GM18499 (cell line): Measurements from ENCODE around the gene TRA2B.

Source experiments
- ATAC-seq: cut with Tn5 transposase; IDR thresholded peaks from one replicate; pipeline ENCODE4 v1.9.1; 2021; ENCODE audit warnings: moderate number of reproducible peaks; ENCODE audit not compliant: insufficient read depth, unreplicated experiment

The TRA2B gene

GRCh38 chr3:185956244-185956643 is 18.4 kb upstream of the TRA2B start:
- ATAC-seq, result no peak

GRCh38 chr3:185954366-185954723 is 16.5 kb upstream of the TRA2B start:
- no peak for ATAC-seq

- no peak for ATAC-seq
These were observed 12.9 kb upstream of the TRA2B start for GRCh38 chr3:185950728-185951127.

GRCh38 chr3:185949515-185949914 is 11.7 kb upstream of the TRA2B start:
- no peak for ATAC-seq

DNA sequence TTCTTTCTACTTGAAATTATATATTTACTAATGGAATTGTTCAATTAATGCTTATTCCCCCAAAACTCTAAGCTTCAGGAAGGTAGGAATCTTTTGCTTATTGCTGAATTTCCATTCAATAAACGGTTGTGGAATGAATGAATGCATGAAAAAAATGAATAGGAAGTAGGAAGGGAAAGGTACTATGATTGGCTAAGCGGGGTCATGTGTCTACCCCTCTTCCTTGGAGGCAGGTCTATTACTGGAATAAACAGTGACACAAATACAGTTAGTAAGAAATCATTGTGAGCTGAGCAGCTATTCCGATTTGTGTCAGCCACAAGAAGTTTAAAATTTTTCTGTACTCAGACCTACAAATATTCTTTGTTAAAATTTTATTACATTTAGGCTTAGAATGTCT is 10.5 kb upstream of the TRA2B start:
- no peak for ATAC-seq

- ATAC-seq, result peak; percentile 11
These were observed 5.9 kb upstream of the TRA2B start for GRCh38 chr3:185943760-185944106.

GRCh38 chr3:185942907-185943759 is 5.3 kb upstream of the TRA2B start:
- ATAC-seq, result peak; percentile 62

DNA sequence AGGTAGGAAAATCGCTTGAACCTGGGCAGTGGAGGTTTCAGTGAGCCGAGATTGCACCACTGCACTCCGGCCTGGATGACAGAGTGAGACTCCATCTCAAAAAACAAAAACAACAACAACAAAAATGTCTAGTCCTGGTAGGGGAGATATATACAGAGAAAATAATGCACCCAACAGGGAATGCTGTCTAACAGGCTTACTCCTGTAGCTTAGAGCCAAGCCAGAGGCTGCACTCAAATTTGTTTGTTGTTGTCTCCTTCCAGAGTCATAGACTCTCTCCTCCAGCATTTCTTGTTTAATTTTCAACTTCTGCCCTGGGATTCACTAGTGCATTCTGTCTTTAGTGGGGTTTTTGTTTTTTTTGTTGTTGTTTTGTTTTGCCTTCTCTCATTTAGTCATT is 4.6 kb upstream of the TRA2B start:
- no peak for ATAC-seq

DNA sequence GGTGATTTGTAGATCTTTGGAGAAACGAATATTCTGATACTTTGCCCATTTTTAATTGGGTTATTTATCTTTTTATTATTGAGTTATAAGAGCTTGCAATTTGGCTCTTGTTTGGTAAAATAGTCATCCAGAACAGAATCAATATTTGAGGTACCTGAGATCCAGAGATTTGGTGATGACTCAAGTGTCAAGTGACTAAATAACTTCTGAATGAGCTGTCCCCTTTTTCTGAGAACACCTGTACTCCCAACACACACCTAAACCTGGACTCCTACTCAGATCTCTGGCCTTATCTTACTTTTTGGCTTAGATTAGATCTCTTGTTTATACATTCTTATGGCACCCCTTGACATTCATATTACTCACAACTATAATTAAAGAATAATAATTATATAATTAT is 3.1 kb upstream of the TRA2B start:
- ATAC-seq, result no peak

DNA sequence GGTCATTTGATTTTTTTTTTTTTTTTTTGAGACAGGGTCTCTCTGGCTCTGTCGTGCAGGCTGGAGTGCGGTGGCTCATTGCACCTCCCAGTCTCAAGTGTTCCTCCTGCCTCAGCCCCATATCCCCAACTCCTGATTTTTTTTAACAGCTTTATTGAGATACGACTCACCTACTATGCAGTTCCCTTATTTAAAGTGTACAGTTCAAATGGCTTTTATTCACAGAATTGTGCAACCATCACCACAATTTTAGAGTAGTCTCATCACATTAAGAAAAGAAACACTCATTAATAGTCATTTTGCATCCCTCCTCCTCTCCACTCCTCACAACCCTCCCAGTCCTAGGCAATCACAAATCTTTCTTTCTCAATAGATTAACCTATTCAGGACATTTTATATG is 1.9 kb upstream of the TRA2B start:
- ATAC-seq, result no peak

DNA sequence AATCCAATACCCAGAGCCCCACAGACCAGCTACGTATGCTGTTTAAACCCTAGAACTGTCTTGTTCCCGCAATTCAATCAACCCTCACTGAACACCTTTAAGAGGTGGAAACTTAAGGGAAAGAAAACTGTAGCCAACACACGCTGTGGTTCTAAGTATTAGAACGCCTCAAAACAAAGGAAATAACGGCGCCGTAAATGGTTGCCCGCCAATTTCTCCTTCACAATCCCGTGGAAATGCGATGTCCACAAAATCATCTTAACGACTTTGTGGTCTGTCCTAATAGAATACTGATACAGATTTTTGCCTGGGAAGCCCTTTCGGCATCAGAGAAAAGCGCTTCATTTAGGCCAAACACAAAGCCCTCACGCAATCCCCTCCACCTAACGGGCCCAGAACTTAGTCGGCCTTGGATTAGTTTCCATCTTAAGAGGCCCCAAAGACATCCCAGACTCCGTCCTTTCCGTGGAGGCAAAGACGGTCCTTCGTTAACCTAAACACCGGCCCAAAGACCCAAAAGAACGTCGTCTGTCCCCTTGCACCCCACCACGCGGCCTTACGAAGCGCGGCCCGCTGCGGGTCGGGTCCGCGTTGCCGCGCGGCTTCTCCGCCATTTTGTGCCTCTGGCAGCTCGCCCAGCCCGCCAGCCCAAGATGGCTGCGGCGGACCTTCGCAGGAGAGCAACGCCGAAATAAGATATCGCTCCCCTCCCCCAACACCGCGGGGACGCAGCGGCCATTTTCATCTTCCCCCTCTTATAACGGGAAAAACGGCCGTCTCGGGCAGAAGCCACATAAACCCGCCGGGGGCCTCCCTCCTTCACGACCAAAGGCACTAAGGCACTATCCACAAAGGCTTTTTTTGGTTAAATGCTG is 763 bp downstream of the TRA2B start:
- peak; percentile 30 for ATAC-seq

DNA sequence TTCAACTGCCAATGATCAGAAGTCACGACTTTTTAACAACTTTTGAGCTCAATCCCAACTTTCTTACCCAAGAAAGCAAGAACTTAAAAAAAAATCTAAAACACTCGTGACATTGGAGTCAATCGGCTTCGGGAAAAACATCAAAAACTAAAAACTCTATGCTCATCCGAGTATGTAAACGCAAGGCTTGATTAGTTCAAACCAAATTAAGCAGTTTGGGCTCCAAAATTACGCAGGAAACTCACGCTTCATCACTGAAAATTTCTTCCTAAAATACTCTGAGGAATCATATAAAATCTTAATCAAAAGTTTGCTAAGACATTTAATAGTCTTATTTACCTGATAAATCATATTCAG is 1.6 kb downstream of the TRA2B start:
- ATAC-seq, result no peak

GRCh38 chr3:185935465-185936272 is 2.1 kb downstream of the TRA2B start:
- no peak for ATAC-seq

GRCh38 chr3:185934767-185935464 is 2.9 kb downstream of the TRA2B start:
- no peak for ATAC-seq

DNA sequence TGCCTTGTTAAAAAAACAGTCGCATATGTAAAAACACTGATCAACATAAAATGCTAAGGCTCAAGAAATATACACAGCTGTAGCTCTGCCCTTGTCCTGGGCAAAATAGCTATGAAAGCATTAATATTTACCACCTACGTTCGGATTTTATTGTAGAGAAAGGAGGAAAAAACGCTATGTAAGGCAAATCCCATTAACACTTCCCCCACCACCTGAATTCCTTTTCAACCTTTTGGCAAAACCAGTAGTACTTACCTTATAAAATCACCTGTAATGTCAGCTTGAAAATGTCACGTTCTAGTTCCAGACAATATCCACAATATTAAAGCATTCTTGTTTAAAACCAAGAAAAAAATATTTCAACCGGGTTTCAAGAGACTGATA is 3.6 kb downstream of the TRA2B start:
- no peak for ATAC-seq

- no peak for ATAC-seq
These were observed 4.2 kb downstream of the TRA2B start for GRCh38 chr3:185933374-185934173.

DNA sequence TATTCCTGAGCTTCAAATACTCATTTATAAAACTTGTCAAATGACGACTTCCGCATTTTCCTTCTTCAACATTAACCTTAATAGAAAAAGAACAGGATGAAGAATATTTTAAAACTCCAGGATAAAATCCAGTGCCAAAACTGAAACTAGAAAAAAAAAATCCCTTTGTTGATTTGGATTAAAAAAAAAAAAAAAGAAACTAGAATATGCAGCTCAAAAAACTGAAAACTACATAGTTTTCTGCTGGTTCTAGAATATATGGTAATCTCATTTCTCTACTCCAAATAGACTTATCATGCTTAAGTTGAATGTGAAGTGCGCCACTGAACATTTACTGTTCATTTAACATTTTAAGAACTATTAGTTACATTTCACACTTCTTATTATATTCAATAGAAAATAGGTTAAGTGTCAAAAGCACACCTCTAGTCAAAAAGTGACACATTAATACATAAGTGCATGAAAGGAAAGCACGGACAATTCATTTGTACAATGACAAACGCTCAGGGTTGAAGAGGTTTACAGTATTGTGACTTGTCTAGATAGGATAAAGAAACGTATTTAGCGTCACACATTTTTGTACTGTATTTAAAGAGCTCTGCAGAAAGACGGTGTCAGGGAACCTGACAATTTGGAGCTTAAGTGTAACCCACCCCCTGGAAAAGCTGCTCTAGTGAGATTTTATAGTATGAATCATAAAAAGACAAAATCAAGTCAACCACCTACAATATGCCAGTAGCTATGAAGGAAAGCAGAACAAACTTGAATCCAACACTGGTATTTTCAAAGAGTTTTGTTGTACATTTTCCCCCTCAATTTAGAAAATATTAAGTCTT is 5.8 kb downstream of the TRA2B start:
- ATAC-seq, result no peak

- no peak for ATAC-seq
These were observed 7.3 kb downstream of the TRA2B start for GRCh38 chr3:185930393-185931107.
